ENCODE results near the gene EIPR1.

- TF ChIP-seq EZH2 (IDR thresholded peaks at IDR 0.05; ENCODE audit: low read depth) (no peak), CTCF (conservative IDR thresholded peaks at IDR 0.05) (no peak)
Measured at GRCh38 chr2:3246406-3246805, 131.2 kb downstream of the EIPR1 start.
